HCT116 (cell line): ENCODE data around the gene IGFBP4. TPM values are rescaled to one million over a fixed set of nuclear protein-coding genes. Genes with fewer than 3 reads are reported as not detected.
"Not testable (repeated sequence)": the region's sequence is repeated elsewhere in the genome, so short reads cannot be mapped to it uniquely, and the experiment has no call there.

Experiments used
- ATAC-seq: fragments of 200-7000 bp; cut with Tn5 transposase; 2 replicates; pipeline ENCODE4 v1.9.1; 2020; ENCODE audit warnings: mild to moderate bottlenecking, moderate library complexity
- BruUV-seq: library from RNA; stranded (reverse); fragments of 400-500 nt; replicated peaks from 2 replicates; lab custom pipeline; 2021; lab: Mats Ljungman, UMichigan
- CTCF ChIA-PET: fragments of 300-600 bp; sonication (Branson Sonifier 250); formaldehyde crosslinking; loops from one replicate; lab custom pipeline; 2021; ENCODE audit warnings: antibody characterized with exemption; lab: Charles Lee
- POLR2A ChIA-PET: fragments of 300-600, 350-600 bp; sonication (Branson Sonifier 250); formaldehyde crosslinking; loops from one replicate; lab custom pipeline; 2021; ENCODE audit warnings: antibody characterized with exemption; lab: Charles Lee
- RAD21 ChIA-PET, 2 experiments: fragments of 300-600 bp; sonication (Branson Sonifier 250); formaldehyde crosslinking; loops; one replicate each; lab custom pipeline; 2023; ENCODE audit warnings: low total read pairs in 2 of 2; ENCODE audit not compliant: uncharacterized antibody in 2 of 2, unreplicated experiment in 2 of 2, low non-redundant PET in 1 of 2; lab: Charles Lee
- DNase-seq: peaks from one replicate; pipeline ENCODE4 v3.0.0-alpha.2; 2010; ENCODE audit warnings: low read depth, low spot score
- H2AFZ ChIP-seq: fragments of 200-600 bp; shearing (Covaris generic), sonication (generic); 2 replicates; pipeline ENCODE4 v1.6.1; 2017; ENCODE audit warnings: low read depth, mixed run types, mixed read lengths, antibody characterized with exemption, low read length; ENCODE audit not compliant: poor library complexity, severe bottlenecking
- H3K27ac ChIP-seq: 2 replicates; pipeline ENCODE4 v1.5.1; 2012; ENCODE audit warnings: low read depth, low read length
- H3K27me3 ChIP-seq: fragments of 200-600 bp; sonication (generic); 2 replicates; pipeline ENCODE4 v1.6.1; 2016; ENCODE audit warnings: mixed run types, low read length, mixed read lengths; ENCODE audit not compliant: insufficient read depth
- H3K36me3 ChIP-seq, 2 experiments: fragments of 200-500 bp in 1 of 2; fragments of 200-600 bp in 1 of 2; sonication (Bioruptor generic) in 1 of 2; sonication (generic) in 1 of 2; 2 replicates each; pipeline versions ENCODE4 v1.5.1 to v1.6.1; 2014 to 2016; ENCODE audit warnings: low read length in 2 of 2, inconsistent platforms in 1 of 2, mixed read lengths in 1 of 2, mixed run types in 1 of 2; ENCODE audit not compliant: insufficient read depth in 2 of 2, control insufficient read depth in 1 of 2
- H3K4me1 ChIP-seq, 2 experiments: fragments of 200-600 bp in 1 of 2; sonication (generic) in 1 of 2; 2 replicates each; pipeline versions ENCODE4 v1.5.1 to v1.6.1; 2012 to 2017; ENCODE audit warnings: low read length in 2 of 2, inconsistent platforms in 1 of 2, mild to moderate bottlenecking in 1 of 2, mixed read lengths in 1 of 2, mixed run types in 1 of 2, moderate library complexity in 1 of 2; ENCODE audit not compliant: insufficient read depth in 2 of 2, control insufficient read depth in 1 of 2
- H3K4me2 ChIP-seq: fragments of 200-600 bp; sonication (generic); 2 replicates; pipeline ENCODE4 v1.6.1; 2017; ENCODE audit warnings: mixed run types, low read length, mixed read lengths
- H3K4me3 ChIP-seq, 2 experiments: fragments of 200-600 bp in 1 of 2; sonication (generic) in 1 of 2; replicated peaks in 1 of 2; 2 replicates each; pipeline ENCODE4 v1.5.1; 2011 to 2016; ENCODE audit warnings: low read length in 2 of 2, control low read depth in 1 of 2, low read depth in 1 of 2, mild to moderate bottlenecking in 1 of 2, mixed read lengths in 1 of 2, mixed run types in 1 of 2
- H3K79me2 ChIP-seq: fragments of 200-600 bp; sonication (generic); 2 replicates; pipeline ENCODE4 v1.6.1; 2017; ENCODE audit warnings: mild to moderate bottlenecking, mixed run types, low read length, moderate library complexity, mixed read lengths; ENCODE audit not compliant: insufficient read depth
- H3K9ac ChIP-seq: fragments of 200-600 bp; sonication (generic); 2 replicates; pipeline ENCODE4 v1.6.1; 2016; ENCODE audit warnings: low read length, mixed read lengths
- H3K9me2 ChIP-seq: fragments of 200-600 bp; sonication (generic), shearing (Covaris generic); 2 replicates; pipeline ENCODE4 v1.6.1; 2017; ENCODE audit warnings: mixed run types, mild to moderate bottlenecking, moderate library complexity; ENCODE audit not compliant: insufficient read depth
- H3K9me3 ChIP-seq, 2 experiments: fragments of 200-500 bp in 1 of 2; fragments of 200-600 bp in 1 of 2; sonication (Bioruptor generic) in 1 of 2; sonication (generic) in 1 of 2; 2 replicates each; pipeline ENCODE4 v1.6.1; 2014 to 2017; ENCODE audit warnings: low read length in 2 of 2, mixed read lengths in 2 of 2, inconsistent platforms in 1 of 2, low read depth in 1 of 2, mild to moderate bottlenecking in 1 of 2, mixed run types in 1 of 2, moderate library complexity in 1 of 2; ENCODE audit not compliant: control insufficient read depth in 1 of 2, insufficient read depth in 1 of 2
- H4K20me1 ChIP-seq: fragments of 200-600 bp; sonication (generic), shearing (Covaris generic); 2 replicates; pipeline ENCODE4 v1.6.1; 2017; ENCODE audit warnings: mixed run types, mild to moderate bottlenecking, moderate library complexity; ENCODE audit not compliant: insufficient read depth
- ELF1 ChIP-seq: IDR thresholded peaks from 2 replicates; pipeline ENCODE4 v1.6.1; 2012; ENCODE audit warnings: low read depth, borderline replicate concordance
- FOSL1 ChIP-seq: IDR thresholded peaks from 2 replicates; pipeline ENCODE4 v1.6.1; 2012; ENCODE audit warnings: low read depth
- SIN3A ChIP-seq: IDR thresholded peaks from 2 replicates; pipeline ENCODE4 v1.6.1; 2012; ENCODE audit warnings: low read depth
- SP1 ChIP-seq: IDR thresholded peaks from 2 replicates; pipeline ENCODE4 v1.6.1; 2012; ENCODE audit warnings: low read depth
- TCF7L2 ChIP-seq: IDR thresholded peaks from 2 replicates; pipeline ENCODE4 v1.7.0; 2011; ENCODE audit warnings: borderline replicate concordance, inconsistent platforms; ENCODE audit not compliant: insufficient read depth, insufficient read length; ENCODE audit errors: extremely low read depth
- YY1 ChIP-seq: IDR thresholded peaks from 2 replicates; pipeline ENCODE4 v1.6.1; 2011; ENCODE audit warnings: low read length, low read depth, moderate library complexity, mild to moderate bottlenecking; ENCODE audit not compliant: insufficient replicate concordance; ENCODE audit errors: extremely low read depth
- intact Hi-C: fragments of 100-400 bp; cut with micrococcal nuclease; formaldehyde crosslinking; loops from 2 replicates; pipeline ENCODE4 v1.10.0; 2022
- total RNA-seq: library from RNA; stranded (reverse); gene quantifications from one replicate; pipeline ENCODE4 v1.2.1, GENCODE V29; 2021; ENCODE audit not compliant: unreplicated experiment

The IGFBP4 gene
- total RNA-seq, 1 experiment from 2014 or later = 2.0 TPM

- H3K4me3 ChIP-seq = no peak overlapping the region
- no peak for ATAC-seq
- H3K9me2 ChIP-seq = no peaks in the 10 kb centered on the region
- H3K4me2 ChIP-seq = no peak overlapping the region
- H2AFZ ChIP-seq = no peak overlapping the region
- H3K27ac ChIP-seq = no peak overlapping the region
- TF ChIP-seq FOSL1 (no peak), SIN3A (no peak)
- TF ChIP-seq, all 23 proteins: peak for 0
- DNase-seq = no peak
- Histone ChIP-seq H3K27me3 (no peaks in the 10 kb centered on the region), H3K9me3 (no peaks in the 10 kb centered on the region), H3K79me2 (peaks cover 70% of the 10 kb centered on the region), H3K9ac (no peak overlapping the region), H4K20me1 (peaks cover 18% of the 10 kb centered on the region; the same call in 1 of the 2 replicates), H3K36me3 (peaks cover 83 to 84% of the 10 kb centered on the region in 2 experiments), H3K4me1 (no peaks in the 10 kb centered on the region)
- BruUV-seq = no TSS peak
- CTCF ChIA-PET = interaction anchor here (0.6 kb wide), 1 partner anchor 129 kb away, joined by 4 read pairs; no protein-coding TSS in a partner anchor
- POLR2A ChIA-PET = no interaction called here
- intact Hi-C loops = no loop called here
- RAD21 ChIA-PET = no interaction called here
Observed at GRCh38 chr17:40404003-40404402, 39.2 kb upstream of the IGFBP4 start.

GRCh38 chr17:40407460-40407859, 35.8 kb upstream of the IGFBP4 start:
- Histone ChIP-seq H3K4me3 (no peak overlapping the region), H2AFZ (no peak overlapping the region), H3K79me2 (peaks cover 79% of the 10 kb centered on the region), H3K36me3 (peaks cover 79 to 81% of the 10 kb centered on the region in 2 experiments), H3K9me2 (no peaks in the 10 kb centered on the region), H3K9me3 (no peaks in the 10 kb centered on the region), H3K27me3 (no peaks in the 10 kb centered on the region), H3K27ac (no peak overlapping the region), H3K9ac (no peak overlapping the region), H4K20me1 (peaks cover 11% of the 10 kb centered on the region; the same call in 1 of the 2 replicates), H3K4me1 (no peaks in the 10 kb centered on the region), H3K4me2 (no peak overlapping the region)
- TF ChIP-seq TCF7L2 (no peak), ELF1 (no peak), YY1 (no peak), SP1 (no peak), SIN3A (no peak)
- ChIA-PET CTCF (interaction anchor here (1.5 kb wide), 1 partner anchor 10 kb away, joined by 4 read pairs; the partner anchor contains the start of gene TOP2A), RAD21 (no interaction called here), POLR2A (interaction anchor here (1.2 kb wide), 1 partner anchor 11 kb away, joined by 3 read pairs; the partner anchor contains the start of gene TOP2A)
- DNase-seq (no peak), ATAC-seq (no peak)
- BruUV-seq = no TSS peak
- intact Hi-C loops = no loop called here

GRCh38 chr17:40409540-40409939, 33.7 kb upstream of the IGFBP4 start:
- CTCF ChIA-PET = interaction anchor here (0.6 kb wide), 1 partner anchor 39 kb away, joined by 3 read pairs; no protein-coding TSS in a partner anchor
- H3K4me2 ChIP-seq, H3K4me3 ChIP-seq, H3K9me3 ChIP-seq, H3K9ac ChIP-seq, intact Hi-C loops, BruUV-seq, H4K20me1 ChIP-seq, H3K9me2 ChIP-seq, H3K4me1 ChIP-seq, RAD21 ChIA-PET, H2AFZ ChIP-seq, DNase-seq, ATAC-seq, H3K27me3 ChIP-seq, H3K27ac ChIP-seq: not testable (repeated sequence)
- peaks cover 79% of the 10 kb centered on the region for H3K79me2 ChIP-seq
- POLR2A ChIA-PET = interaction anchor here (1.0 kb wide), 1 partner anchor 8 kb away, joined by 3 read pairs; the partner anchor contains the start of gene TOP2A
- H3K36me3 ChIP-seq = peaks cover 74 to 81% of the 10 kb centered on the region in 2 experiments
